ENCODE data around the gene RASSF5.

- TF ChIP-seq CTCF (IDR thresholded peaks at IDR 0.05) (no peak), EZH2 (IDR thresholded peaks at IDR 0.05; ENCODE audit: borderline replicate concordance, insufficient read depth, low read depth, low read length, poor library complexity, severe bottlenecking) (no peak)
Measured at GRCh38 chr1:206516728-206516990, 9.3 kb downstream of the RASSF5 start.

Measured in B cell (primary cell).